T follicular helper cell (primary cell): ENCODE measurements around the gene RPS25.
"Not testable (repeated sequence)": the region's sequence is repeated elsewhere in the genome, so short reads cannot be mapped to it uniquely, and the experiment has no call there.

Experiments used
- DNase-seq: peaks from one replicate; pipeline ENCODE4 v3.0.0-alpha.2; 2020; ENCODE audit warnings: low read depth
- total RNA-seq, 2 experiments: gene quantifications; one replicate each; lab custom pipeline; 2026; lab: John Stamatoyannopoulos, UW

Gene RPS25
- total RNA-seq = 772 to 804 reads per million in 2 experiments

- DNase-seq = peak; percentile 94
Measured at GRCh38 chr11:119018074-119018938, at the start of gene RPS25, which contains the start of gene TRAPPC4. Gene RPS25 (minus strand): TSS chr11:119018343. CDS start chr11:119018284, 59 bp downstream. Gene TRAPPC4 (plus strand): TSS chr11:119018766. CDS start chr11:119018796, 30 bp downstream.

- peak; percentile 98 for DNase-seq
Measured at GRCh38 chr11:119067371-119068222, 49.5 kb upstream of the RPS25 start, which contains the start of gene VPS11. Gene VPS11 (plus strand): TSS chr11:119067818. CDS start chr11:119067824, 6 bp downstream.

- DNase-seq = peak; percentile 21
Measured at GRCh38 chr11:119065369-119065768, 47.2 kb upstream of the RPS25 start.

- no peak for DNase-seq
Measured at GRCh38 chr11:119062779-119063178, 44.6 kb upstream of the RPS25 start.

- DNase-seq = no peak
Measured at GRCh38 chr11:119061256-119061655, 43.1 kb upstream of the RPS25 start.

GRCh38 chr11:119059128-119059527, 41.0 kb upstream of the RPS25 start:
- not testable (repeated sequence) for DNase-seq

GRCh38 chr11:119057000-119057769, 39.0 kb upstream of the RPS25 start, which contains the start of gene HYOU1:
Gene HYOU1 (minus strand): TSS chr11:119057205. CDS start chr11:119056160, 1,045 bp downstream.
- peak; percentile 97 for DNase-seq

- peak; percentile 29 for DNase-seq
Measured at GRCh38 chr11:119056421-119056999, 38.4 kb upstream of the RPS25 start.

GRCh38 chr11:119055901-119056300, 37.8 kb upstream of the RPS25 start:
- DNase-seq = no peak

GRCh38 chr11:119054418-119054817, 36.3 kb upstream of the RPS25 start:
- no peak for DNase-seq

- DNase-seq = no peak
Measured at GRCh38 chr11:119052163-119052814, 34.1 kb upstream of the RPS25 start.

GRCh38 chr11:119051440-119052162, 33.5 kb upstream of the RPS25 start:
- DNase-seq = no peak

- no peak for DNase-seq
Measured at GRCh38 chr11:119049081-119049480, 30.9 kb upstream of the RPS25 start.

GRCh38 chr11:119048644-119049043, 30.5 kb upstream of the RPS25 start:
- no peak for DNase-seq

GRCh38 chr11:119047205-119047604, 29.1 kb upstream of the RPS25 start:
- no peak for DNase-seq

GRCh38 chr11:119046489-119046888, 28.3 kb upstream of the RPS25 start:
- no peak for DNase-seq

- DNase-seq = no peak
Measured at GRCh38 chr11:119044708-119045107, 26.6 kb upstream of the RPS25 start.

GRCh38 chr11:119042927-119043326, 24.8 kb upstream of the RPS25 start:
- no peak for DNase-seq

- DNase-seq = no peak
Measured at GRCh38 chr11:119041821-119042514, 23.8 kb upstream of the RPS25 start.
